Upper lobe of left lung (tissue), 4 donors: ENCODE measurements around the gene TCF7L2.

Experiments
- CTCF ChIP-seq, 6 experiments: fragments of 450-650 bp in 4 of 6; fragments of 200-600 bp in 2 of 6; sonication (generic) in 2 of 6; IDR thresholded peaks; one replicate each; pipeline ENCODE4 v1.5.1; 2016 to 2019; ENCODE audit warnings: antibody characterized with exemption in 6 of 6
- EP300 ChIP-seq, 4 donors: sonication (generic); formaldehyde crosslinking; IDR thresholded peaks; one replicate each; pipeline ENCODE4 v1.5.1; 2017; ENCODE audit warnings: antibody characterized with exemption in 4 of 4, control low read depth in 2 of 4
- POLR2A ChIP-seq, 4 donors: fragments of 450-650 bp; IDR thresholded peaks; one replicate each; pipeline ENCODE4 v1.5.1; 2016 to 2017; ENCODE audit warnings: antibody characterized with exemption in 4 of 4, mild to moderate bottlenecking in 2 of 4
- POLR2AphosphoS5 ChIP-seq, 2 donors: sonication (generic); formaldehyde crosslinking; IDR thresholded peaks; one replicate each; pipeline ENCODE4 v1.5.1; 2017; ENCODE audit warnings: antibody characterized with exemption in 2 of 2

GRCh38 chr10:113119801-113120200 lies 169.8 kb downstream of the TCF7L2 start:
- TF ChIP-seq CTCF (IDR thresholded peaks at IDR 0.05) (no peak), POLR2A (IDR thresholded peaks at IDR 0.05) (no peak), POLR2AphosphoS5 (IDR thresholded peaks at IDR 0.05) (no peak), EP300 (IDR thresholded peaks at IDR 0.05) (no peak)
